GM19025 (cell line): ENCODE results near the gene CD1D.

ENCODE experiments used
- ATAC-seq: cut with Tn5 transposase; IDR thresholded peaks from one replicate; pipeline ENCODE4 v1.9.1; 2021; ENCODE audit warnings: mild to moderate bottlenecking, low read depth, moderate library complexity; ENCODE audit not compliant: unreplicated experiment

The CD1D gene

DNA sequence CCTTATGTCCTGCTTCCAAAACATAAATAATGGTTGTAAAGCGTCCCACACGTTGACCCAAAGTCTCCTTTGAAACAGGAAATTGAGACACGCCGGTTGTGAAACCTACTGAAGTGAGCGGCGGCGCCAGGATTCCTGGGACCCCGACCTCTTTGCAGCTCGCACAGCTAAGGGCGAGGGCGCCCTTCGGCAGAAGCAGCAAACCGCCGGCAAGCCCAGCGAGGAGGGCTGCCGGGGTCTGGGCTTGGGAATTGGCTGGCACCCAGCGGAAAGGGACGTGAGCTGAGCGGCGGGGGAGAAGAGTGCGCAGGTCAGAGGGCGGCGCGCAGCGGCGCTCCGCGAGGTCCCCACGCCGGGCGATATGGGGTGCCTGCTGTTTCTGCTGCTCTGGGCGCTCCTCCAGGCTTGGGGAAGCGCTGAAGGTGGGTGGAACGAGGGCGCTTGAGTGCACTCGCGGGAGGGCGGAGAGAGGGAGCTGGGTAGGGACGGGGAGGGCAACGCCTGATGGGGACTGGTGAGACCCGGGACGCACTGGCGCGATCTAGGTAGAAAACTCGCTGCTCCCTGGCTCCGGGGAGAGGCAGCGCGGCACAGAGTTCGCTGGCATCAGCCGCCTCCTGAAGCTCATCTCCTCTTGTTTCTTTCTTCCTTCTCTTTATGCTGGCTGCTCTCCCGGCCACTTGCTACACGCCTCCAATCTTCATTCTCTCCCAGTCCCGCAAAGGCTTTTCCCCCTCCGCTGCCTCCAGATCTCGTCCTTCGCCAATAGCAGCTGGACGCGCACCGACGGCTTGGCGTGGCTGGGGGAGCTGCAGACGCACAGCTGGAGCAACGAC is at the start of gene CD1D:
TSS of gene CD1D (plus strand) at position 155 of the 836 bp plus-strand sequence. CDS start at position 362, 207 bp downstream.
- no peak for ATAC-seq

DNA sequence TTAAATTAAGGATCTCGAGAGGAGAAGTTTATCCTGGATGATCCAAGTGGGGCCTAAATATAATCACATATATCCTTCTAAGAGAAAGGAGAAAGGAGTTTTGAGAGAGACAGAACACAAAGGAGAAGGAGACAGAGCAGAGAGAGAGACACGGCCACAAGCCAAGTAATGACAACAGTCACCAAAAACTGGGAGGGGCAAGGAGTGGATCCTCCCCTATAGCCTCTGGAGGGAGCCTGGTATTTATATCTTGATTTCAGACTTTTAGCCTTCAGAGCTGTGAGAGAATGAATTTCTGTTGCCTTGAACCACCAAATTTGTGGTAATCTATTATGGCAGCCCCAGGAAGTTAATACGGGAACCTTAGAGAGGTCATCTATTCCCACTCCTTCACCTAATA is 49.5 kb upstream of the CD1D start:
- ATAC-seq = no peak

DNA sequence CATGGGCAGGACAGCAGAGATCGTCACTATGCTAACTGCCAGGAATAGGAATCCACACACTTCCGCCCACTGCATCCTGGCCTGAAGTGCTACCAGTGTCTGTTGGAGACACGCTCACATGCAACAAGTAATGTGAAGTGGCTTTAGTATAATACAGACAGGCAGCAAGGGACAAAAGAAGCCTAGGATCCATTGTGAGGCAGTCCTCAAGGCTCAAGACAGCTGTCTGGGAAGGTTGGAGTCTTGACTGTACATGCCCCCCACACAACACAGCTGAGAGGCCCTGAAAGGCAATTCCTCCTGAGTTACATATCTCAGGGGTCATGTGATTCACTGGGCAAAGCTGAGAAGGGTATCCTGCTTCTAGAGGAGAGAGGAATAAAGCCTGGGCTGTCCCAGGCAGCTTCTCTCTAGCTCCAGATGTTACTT is 39.9 kb upstream of the CD1D start:
- no peak for ATAC-seq

DNA sequence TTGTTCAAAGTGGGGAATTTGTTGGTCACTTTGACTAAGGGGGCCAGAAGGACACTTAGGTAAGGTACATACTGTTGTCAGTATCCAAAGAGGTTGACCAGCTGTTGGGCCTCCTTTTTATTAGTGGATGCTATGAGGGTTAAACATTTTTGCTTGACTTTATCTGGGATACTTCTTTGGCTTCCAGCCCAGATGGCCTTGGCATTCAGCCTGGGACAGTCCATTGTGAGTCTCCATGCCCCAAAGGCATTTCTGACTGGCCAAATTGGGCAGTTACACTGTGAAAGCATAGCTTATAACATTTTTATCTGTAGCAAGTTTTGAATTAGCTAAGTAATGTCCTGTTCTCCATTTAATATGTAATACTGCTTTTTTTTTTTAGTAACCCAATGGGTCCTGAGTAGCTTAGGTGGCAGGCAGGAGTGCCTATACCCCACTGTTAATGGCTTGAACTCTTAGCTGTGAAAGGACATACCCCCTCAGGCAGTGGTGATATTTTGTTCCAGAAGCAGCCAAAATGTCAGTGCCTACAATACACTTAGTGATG is 35.4 kb upstream of the CD1D start:
- no peak for ATAC-seq

DNA sequence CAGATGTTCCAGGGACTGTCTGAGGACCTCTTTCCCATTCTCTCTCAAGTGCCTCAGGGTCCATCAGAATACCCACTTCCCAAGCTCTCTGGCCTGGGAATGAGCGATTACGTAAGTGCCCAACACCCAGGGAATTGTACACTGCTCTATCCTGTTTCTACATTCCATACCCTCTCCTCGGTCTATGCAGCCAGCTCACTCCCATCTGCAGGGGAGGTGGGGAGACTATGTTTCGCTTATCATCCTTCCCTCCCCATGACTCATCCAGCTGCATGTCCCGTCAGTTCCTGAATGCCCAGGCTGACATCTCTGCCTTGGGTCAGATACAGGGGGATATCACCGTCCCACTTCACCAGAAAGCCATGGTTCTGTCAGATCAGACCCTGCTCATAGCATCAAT is 34.5 kb upstream of the CD1D start:
- ATAC-seq = no peak

DNA sequence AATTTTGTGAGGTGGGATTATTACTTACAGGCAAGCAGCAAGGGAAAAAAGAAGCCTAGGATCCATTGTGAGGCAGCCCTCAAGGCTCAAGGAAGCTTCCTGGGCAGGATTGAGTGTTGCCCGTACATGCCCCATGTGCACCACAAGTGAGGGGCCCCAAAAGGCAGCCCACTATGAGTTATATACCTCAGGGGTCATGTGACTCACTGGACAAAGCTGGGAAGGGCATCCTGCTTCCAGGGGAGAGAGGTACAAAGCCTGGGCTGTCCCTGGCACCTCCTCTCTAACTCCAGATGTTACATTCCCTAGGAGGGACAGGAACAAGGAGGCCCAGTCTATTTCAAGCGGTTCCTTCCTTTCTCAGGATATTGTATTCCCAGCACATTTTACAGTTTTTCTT is 34.0 kb upstream of the CD1D start:
- no peak for ATAC-seq

DNA sequence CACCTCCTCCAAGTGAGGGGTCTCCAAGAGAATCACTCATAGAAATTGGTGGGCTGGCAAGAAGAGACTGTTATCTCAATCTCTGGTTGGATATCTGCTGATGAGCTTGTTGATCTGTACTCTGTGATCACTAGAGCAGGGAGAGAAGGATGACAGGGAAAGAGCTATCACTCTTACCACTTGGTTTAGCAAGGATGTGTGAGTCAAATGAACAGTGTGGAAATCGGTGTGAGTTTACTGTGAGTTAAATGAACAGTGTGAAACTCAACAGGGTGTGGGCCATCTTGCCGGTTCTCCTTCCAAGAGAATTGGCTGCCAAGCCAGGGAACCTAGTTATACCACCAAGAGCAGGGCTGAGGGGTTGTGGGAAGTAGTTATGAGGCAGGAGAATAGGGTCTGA is 33.3 kb upstream of the CD1D start:
- no peak for ATAC-seq

DNA sequence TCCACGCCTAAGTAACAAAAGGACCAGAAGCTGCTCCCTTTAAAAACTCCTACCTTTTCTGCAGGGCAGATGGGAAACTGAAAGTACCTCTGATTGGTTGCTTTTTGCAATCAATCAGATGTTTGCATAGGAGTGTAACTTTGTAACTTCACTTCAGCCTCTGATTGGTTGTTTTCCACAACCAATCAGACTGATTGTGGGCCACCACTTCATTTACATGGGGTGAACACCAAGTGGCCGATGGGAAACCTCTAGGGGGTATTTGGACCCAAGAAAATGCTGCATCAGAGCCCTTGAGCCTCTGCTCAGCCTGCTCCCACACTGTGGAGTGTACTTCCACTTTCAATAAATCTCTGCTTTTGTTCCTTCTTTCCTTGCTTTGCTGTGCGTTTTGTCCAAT is 32.8 kb upstream of the CD1D start:
- ATAC-seq = no peak

DNA sequence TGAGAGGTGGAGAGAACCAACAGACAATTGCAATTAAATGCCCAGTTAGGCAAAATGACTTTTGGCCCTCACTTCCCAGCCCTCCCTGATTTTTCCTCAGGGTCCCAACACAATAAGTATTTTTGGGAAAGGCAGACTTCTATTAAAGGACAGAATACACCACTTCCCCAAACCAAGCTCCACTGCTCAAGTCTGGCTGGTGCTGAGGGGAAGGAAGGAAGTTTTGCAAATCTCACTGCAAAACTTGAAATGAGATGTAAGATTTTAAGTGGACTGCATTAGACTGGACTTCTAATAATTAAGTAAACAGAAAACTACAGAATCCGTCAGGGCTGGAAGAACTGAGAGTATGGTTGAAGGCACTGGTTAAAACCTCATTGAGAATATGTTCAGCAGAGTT is 32.2 kb upstream of the CD1D start:
- ATAC-seq = no peak

DNA sequence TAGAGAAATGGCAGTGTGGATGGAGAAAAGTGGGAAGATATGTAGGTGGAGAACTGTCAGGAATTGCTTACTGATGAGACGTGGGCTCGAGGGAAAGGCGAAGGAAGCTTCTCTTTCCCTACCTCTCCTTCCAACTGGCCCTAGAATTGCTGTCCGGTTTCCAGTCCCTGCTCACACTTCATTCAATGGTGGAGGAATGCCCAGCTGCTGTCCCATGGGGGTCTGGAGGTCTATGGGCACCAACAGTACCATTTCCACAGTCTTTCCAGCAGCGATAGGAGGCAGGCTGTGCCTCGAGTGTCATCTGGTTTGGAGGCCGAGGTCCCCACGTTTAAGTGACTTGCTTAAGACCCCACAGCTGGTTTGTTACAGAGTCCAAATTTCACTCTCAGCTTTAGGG is 31.5 kb upstream of the CD1D start:
- ATAC-seq = no peak

DNA sequence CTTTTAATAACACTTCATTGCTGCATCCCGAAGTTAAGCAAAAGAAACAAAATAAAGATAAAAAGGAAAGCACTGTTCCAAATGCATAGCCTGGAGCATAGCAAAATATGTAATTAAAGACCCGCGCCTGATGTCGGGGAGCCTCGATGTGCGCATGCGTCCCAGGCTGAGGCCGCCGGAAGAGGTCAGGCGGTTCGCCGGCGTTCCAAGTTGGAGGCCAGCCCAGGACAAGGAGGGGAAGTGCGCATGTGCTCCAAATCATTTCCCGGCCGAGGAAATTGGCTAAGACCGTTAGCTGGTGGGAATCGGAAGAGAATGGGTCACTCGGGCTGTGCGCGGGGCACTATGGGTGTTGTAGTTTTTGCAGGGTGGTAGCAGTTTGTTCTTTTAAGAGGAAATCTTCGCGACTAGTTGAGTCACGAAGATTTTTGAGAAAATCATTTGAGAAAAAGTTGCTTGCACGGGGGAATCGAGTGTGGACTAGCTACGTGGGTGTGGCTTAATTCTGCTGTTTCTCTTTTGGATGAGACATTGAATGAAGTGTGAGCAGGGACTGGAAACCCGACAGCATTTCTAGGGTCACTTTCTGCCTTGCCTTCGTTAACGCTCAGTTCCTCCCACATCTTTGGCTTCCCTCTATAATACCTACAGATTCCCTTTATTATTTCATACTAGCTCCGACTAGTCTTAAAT is 31.0 kb upstream of the CD1D start:
- ATAC-seq = no peak

DNA sequence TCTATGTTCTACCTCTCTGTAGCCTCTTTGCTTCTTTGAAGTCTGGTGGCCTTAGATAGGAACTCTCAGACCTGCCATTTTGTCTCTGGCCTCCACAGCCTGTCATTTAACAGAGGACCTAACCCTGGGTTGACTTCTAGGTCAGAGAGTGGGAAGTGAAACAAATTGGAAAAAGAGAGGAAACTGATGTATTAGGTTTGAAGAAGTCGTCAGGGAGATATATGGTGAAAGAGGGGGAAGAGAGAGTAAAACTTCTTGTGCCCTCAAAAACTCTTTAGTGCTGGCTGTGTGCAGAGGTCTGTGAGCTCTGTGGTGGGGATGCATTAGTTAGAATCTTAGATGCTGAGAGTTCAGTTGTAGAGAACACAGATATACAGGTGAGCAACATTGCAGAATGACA is 30.2 kb upstream of the CD1D start:
- no peak for ATAC-seq

DNA sequence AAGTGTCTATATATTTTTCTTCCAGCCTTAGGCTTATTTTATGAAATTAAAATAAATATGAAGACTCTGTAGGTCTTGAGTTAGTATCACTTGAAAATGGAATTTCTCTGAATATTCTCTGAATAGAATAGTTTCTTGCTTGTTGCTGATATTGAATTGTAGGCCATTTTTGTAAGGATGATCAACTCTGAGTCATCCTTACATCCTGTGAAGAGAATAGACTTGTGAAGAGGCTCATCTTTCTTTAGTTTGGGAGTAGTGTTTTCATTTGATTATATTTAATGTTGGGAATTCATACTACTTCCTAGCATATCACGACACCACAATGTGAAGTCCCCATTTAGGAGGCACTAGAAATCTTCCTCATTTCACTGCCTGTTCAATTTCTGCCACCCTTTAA is 27.5 kb upstream of the CD1D start:
- ATAC-seq = no peak

DNA sequence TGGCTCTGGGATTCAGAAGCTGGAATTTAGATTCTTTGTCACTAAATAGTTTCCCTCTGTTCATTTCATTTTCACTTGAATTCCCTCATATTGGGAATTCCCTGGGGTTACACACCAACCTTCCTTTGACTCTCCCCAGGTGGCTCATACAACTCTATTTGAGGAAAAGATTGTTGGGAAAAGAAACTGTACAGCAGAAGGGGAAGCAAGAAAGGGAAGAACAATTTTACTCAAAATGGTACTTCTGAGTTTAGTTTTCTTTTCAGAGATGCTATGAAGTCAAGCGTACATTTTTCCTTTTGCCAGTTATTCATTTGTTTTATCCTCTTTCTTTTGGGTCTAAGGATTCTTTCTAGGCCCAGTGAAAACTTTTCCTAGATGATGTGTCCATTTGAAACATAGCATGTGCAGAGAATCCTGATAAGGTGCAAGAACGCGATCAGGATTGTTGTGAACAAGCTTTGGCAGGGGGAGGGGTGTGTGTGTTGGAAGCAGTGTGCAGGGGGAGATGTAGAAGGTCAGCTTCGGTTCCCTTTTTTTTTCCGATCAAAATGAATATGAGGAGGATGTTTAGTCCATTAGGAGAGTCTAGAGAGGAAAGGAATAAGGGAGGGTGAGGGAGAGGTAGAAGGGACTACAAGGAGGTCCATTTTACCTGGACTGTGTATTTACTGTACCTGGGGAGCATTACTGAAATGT is 26.8 kb upstream of the CD1D start:
- no peak for ATAC-seq

DNA sequence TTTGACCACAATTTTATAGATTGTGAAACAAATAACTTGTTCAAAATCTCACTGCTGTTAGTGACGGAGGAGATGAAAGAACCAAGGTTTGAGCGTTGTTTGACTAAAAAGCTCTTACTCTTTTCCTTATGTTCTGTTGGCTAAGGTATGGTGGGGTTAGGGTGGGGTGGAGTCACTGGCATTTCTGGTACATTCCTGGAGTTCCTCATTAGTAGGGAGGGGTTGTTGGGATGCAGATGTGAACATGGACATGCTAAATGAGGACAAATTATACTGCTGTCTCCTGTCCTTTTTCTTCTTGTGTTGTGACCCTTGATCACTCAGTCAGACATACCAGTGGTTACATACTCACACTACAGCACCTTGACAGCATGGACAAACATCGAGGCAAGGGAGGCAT is 26.2 kb upstream of the CD1D start:
- no peak for ATAC-seq

DNA sequence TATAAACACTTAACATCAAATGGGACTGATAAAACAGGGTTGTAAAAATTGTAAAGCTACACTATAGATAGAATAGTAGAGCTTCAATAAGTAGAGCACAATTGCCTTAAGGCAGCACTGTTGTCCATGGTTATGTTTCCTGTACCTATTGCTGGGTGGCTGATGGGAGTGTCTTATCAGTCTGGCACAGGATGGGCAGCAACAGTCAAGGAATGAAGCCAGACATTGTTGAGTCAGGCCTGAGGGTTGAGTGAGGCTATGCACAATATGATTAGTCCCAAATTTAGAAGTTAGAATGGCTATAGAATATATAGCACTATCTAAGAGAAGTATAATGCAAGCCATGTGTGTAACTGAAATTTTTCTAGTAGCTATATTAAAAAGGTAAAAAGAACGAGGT is 25.0 kb upstream of the CD1D start:
- no peak for ATAC-seq

DNA sequence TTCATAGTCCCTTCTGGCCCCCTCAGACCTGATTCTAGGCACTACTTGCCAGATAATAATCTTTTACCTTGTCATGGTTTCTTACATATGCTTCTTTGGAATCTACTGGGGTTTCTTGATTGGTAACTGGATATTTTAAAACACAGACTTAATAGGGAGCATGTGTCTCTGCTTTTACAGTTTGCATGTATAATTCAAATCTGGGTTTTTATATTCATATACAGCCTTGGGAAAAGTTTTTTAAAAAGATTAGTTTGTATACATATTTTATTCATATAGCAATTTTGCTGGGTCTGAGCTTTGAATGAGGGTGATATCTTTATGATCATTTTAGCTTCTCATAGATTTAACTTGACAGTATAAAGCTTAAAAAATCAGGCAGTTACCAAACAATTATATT is 21.1 kb upstream of the CD1D start:
- ATAC-seq = no peak

DNA sequence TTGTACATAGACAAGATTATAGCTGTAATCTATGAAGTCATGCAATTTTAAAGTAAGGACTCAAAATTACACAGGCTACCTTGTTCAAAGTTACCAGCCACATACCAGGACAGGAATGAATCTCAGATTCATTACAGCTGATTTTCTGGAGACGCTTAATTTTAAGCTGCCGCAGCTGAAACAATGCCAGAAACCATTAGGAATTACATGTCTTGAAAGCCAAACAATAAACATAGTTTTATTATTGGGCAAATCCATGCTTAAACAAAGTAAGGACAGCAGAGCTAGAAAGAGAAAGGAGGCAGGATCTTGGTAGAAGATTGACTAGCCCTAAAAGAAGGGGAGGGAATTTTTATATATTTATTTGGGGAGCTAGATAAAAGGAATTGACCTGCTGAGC is 19.2 kb upstream of the CD1D start:
- ATAC-seq = no peak

DNA sequence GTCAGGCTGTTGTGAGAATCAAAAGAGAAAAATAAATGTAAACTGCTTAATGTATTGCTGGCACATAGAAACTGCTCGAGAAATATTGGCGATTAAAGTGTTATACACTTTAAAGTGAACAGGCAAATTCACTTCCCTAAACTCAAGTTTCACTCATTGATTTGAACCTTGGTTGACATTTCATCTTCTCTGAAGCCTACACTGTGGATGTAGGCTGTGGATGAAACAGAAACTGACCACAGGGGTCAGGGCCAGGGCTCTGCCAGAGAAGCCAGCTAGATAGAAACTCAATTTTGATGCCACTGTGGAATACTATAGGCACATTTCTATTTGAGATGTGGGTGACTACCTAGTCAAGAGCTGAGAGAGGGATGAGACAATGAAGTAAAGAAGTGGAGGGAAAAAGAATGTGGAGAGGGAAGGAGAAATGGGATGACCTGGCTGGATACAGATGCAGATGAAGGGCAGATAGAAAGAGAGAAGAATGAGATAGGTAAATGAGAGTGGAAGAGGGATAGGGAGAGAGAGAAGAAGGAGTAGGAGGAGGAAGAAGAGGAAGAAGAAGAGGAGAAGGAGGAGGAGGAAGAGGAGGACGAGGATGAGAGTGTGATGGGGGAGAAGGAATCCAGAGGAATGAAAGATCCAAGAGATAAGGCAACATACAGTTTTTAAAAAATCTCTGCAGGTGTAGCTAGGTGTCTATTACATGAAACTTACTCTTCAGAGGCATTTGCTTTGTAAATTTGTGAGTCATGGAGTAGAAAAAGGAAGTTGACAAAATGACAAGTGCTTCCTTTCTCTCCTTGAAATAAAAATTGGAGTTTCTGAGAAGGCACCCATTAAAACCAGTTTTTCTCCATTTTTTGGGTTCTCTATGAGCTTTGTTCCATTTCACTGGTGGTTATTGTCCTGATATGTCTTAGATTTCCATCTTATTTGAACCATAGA is 17.4 kb upstream of the CD1D start:
- ATAC-seq = peak; percentile 97

DNA sequence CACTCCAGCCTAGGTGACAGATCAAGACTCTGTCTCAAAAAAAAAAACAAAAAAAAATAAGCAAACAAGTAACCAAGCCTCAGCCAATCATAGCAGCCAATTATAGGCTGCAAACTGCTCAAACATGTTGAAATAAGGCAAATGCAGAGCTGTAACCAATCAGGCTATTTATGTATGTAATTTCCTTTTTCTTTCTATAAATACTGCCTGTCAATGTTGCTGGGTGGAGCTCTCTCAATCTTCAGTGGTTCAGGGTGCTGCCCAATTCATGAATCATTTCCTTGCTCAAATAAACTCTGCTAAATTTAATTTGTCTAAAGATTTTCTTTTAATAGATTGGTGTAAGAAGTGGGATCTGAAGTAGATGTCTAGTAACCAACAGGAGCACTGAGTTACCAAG is 11.6 kb upstream of the CD1D start:
- no peak for ATAC-seq
